IMR-90 (cell line): ENCODE measurements around the gene RAB1A. TPM values are rescaled to one million over a fixed set of nuclear protein-coding genes. Genes with fewer than 3 reads are reported as not detected.
A peak's percentile ranks its signal among the peaks of the same experiment; 100 is the strongest.

Source experiments
- ATAC-seq: fragments of 200-7000 bp; cut with Tn5 transposase; 2 replicates; pipeline ENCODE4 v1.9.1; 2020; ENCODE audit warnings: low read depth, mild to moderate bottlenecking, moderate library complexity
- BruUV-seq: library from RNA; stranded (reverse); fragments of 400-500 nt; replicated peaks from 2 replicates; lab custom pipeline; 2021; lab: Mats Ljungman, UMichigan
- CTCF ChIA-PET: fragments of 300-600 bp; formaldehyde crosslinking; extraction: SDS; loops from one replicate; lab custom pipeline; 2021; ENCODE audit warnings: antibody characterized with exemption; lab: Yijun Ruan, JAX
- POLR2A ChIA-PET: fragments of 300-600 bp; sonication (Branson Sonifier 250); formaldehyde crosslinking; loops from one replicate; lab custom pipeline; 2022; ENCODE audit warnings: antibody characterized with exemption; ENCODE audit not compliant: unreplicated experiment; lab: Charles Lee
- DNase-seq: peaks from one replicate; pipeline ENCODE4 v3.0.0; 2013
- H2AFZ ChIP-seq: replicated peaks from 2 replicates; pipeline ENCODE3; 2013; ENCODE audit warnings: low read length, mild to moderate bottlenecking; ENCODE audit not compliant: poor library complexity
- H2AK5ac ChIP-seq: 2 replicates; pipeline ENCODE4 v1.6.1; 2013; ENCODE audit warnings: low read depth, low read length, inconsistent platforms
- H2AK9ac ChIP-seq: replicated peaks from 2 replicates; pipeline ENCODE3; 2013; ENCODE audit warnings: mild to moderate bottlenecking, low read depth, low read length, moderate library complexity; ENCODE audit not compliant: poor library complexity
- H2BK120ac ChIP-seq: 2 replicates; pipeline ENCODE4 v1.6.1; 2013; ENCODE audit warnings: low read depth, low read length, inconsistent platforms
- H2BK15ac ChIP-seq: 3 replicates; pipeline ENCODE4 v1.6.1; 2013; ENCODE audit warnings: low read depth, low read length, inconsistent platforms
- H2BK20ac ChIP-seq: 2 replicates; pipeline ENCODE4 v1.6.1; 2013; ENCODE audit warnings: low read depth, mild to moderate bottlenecking, inconsistent platforms, low read length, moderate library complexity
- H2BK5ac ChIP-seq: 2 replicates; pipeline ENCODE4 v1.6.1; 2013; ENCODE audit warnings: mild to moderate bottlenecking, low read depth, low read length, inconsistent platforms; ENCODE audit not compliant: poor library complexity, severe bottlenecking
- H3K14ac ChIP-seq: replicated peaks from 2 replicates; pipeline ENCODE4 v1.6.1; 2013; ENCODE audit warnings: low read depth, low read length, inconsistent platforms
- H3K18ac ChIP-seq: 2 replicates; pipeline ENCODE4 v1.6.1; 2013; ENCODE audit warnings: low read depth, low read length, control low read depth
- H3K23ac ChIP-seq: 2 replicates; pipeline ENCODE4 v1.6.1; 2013; ENCODE audit warnings: low read depth, low read length, inconsistent platforms
- H3K27ac ChIP-seq: 2 replicates; pipeline ENCODE4 v1.5.1; 2013; ENCODE audit warnings: mild to moderate bottlenecking, control low read depth, low read length; ENCODE audit not compliant: insufficient read depth
- H3K27me3 ChIP-seq: 2 replicates; pipeline ENCODE4 v1.6.1; 2013; ENCODE audit warnings: low read length; ENCODE audit not compliant: control insufficient read depth, insufficient read depth
- H3K36me3 ChIP-seq: 2 replicates; pipeline ENCODE4 v1.6.1; 2013; ENCODE audit warnings: low read length, mixed read lengths; ENCODE audit not compliant: control insufficient read depth, insufficient read depth
- H3K4ac ChIP-seq: 2 replicates; pipeline ENCODE4 v1.6.1; 2013; ENCODE audit warnings: low read depth, low read length, inconsistent platforms
- H3K4me1 ChIP-seq: 2 replicates; pipeline ENCODE4 v1.6.1; 2013; ENCODE audit warnings: low read length, mixed read lengths; ENCODE audit not compliant: control insufficient read depth, insufficient read depth
- H3K4me2 ChIP-seq: 2 replicates; pipeline ENCODE4 v1.6.1; 2013; ENCODE audit warnings: low read depth, mild to moderate bottlenecking, control low read depth, low read length, moderate library complexity
- H3K4me3 ChIP-seq: 2 replicates; pipeline ENCODE4 v1.5.1; 2013; ENCODE audit warnings: low read depth, mild to moderate bottlenecking, control low read depth, low read length, moderate library complexity; ENCODE audit not compliant: insufficient read depth
- H3K56ac ChIP-seq: 2 replicates; pipeline ENCODE4 v1.6.1; 2013; ENCODE audit warnings: low read length, inconsistent platforms; ENCODE audit not compliant: insufficient read depth; ENCODE audit errors: extremely low read depth
- H3K79me1 ChIP-seq, 2 experiments: 2 replicates each; pipeline ENCODE4 v1.6.1; 2013; ENCODE audit warnings: low read length in 2 of 2, inconsistent platforms in 1 of 2, low read depth in 1 of 2
- H3K9ac ChIP-seq: 2 replicates; pipeline ENCODE4 v1.6.1; 2013; ENCODE audit warnings: low read depth, low read length, control low read depth
- H3K9me1 ChIP-seq: 2 replicates; pipeline ENCODE4 v1.6.1; 2013; ENCODE audit warnings: low read length, inconsistent platforms; ENCODE audit not compliant: insufficient read depth
- H3K9me3 ChIP-seq: 2 replicates; pipeline ENCODE4 v1.6.1; 2013; ENCODE audit warnings: low read length; ENCODE audit not compliant: control insufficient read depth, insufficient read depth
- H4K20me1 ChIP-seq: 2 replicates; pipeline ENCODE4 v1.6.1; 2013; ENCODE audit warnings: low read length, inconsistent platforms; ENCODE audit not compliant: insufficient read depth
- H4K5ac ChIP-seq: 2 replicates; pipeline ENCODE4 v1.6.1; 2013; ENCODE audit warnings: mild to moderate bottlenecking, low read depth, low read length, control low read depth
- H4K8ac ChIP-seq, 2 experiments: 2 replicates each; pipeline ENCODE4 v1.6.1; 2013; ENCODE audit warnings: low read depth in 2 of 2, low read length in 2 of 2, control low read depth in 1 of 2, inconsistent platforms in 1 of 2
- H4K91ac ChIP-seq: 2 replicates; pipeline ENCODE4 v1.6.1; 2013; ENCODE audit warnings: low read depth, low read length, inconsistent platforms; ENCODE audit not compliant: insufficient read depth
- CEBPB ChIP-seq: IDR thresholded peaks from 2 replicates; pipeline ENCODE4 v1.6.1; 2012; ENCODE audit warnings: low read depth, low read length, improper control_type of control experiment
- ELK1 ChIP-seq: fragments of 150-350 bp; IDR thresholded peaks from 2 replicates; pipeline ENCODE4 v1.6.1; 2016; ENCODE audit warnings: low read depth, mild to moderate bottlenecking, low read length, moderate library complexity, borderline replicate concordance
- FOS ChIP-seq: fragments of 150-350 bp; IDR thresholded peaks from 2 replicates; pipeline ENCODE4 v1.6.1; 2016; ENCODE audit warnings: low read depth, low read length
- MAZ ChIP-seq: IDR thresholded peaks from 2 replicates; pipeline ENCODE4 v1.6.1; 2012; ENCODE audit warnings: low read depth, mild to moderate bottlenecking, low read length, improper control_type of control experiment, moderate library complexity, borderline replicate concordance
- NFE2L2 ChIP-seq: fragments of 150-350 bp; IDR thresholded peaks from 2 replicates; pipeline ENCODE4 v1.6.1; 2016; ENCODE audit warnings: low read depth, mild to moderate bottlenecking, low read length
- RAD21 ChIP-seq: IDR thresholded peaks from 2 replicates; pipeline ENCODE4 v1.6.1; 2012; ENCODE audit warnings: low read length, improper control_type of control experiment
- RCOR1 ChIP-seq: IDR thresholded peaks from 2 replicates; pipeline ENCODE4 v1.6.1; 2012; ENCODE audit warnings: mild to moderate bottlenecking, low read length, improper control_type of control experiment; ENCODE audit not compliant: insufficient replicate concordance
- USF2 ChIP-seq: fragments of 150-350 bp; IDR thresholded peaks from 2 replicates; pipeline ENCODE4 v1.6.1; 2017; ENCODE audit warnings: mild to moderate bottlenecking, antibody characterized with exemption, low read length, low read depth
- WGBS, 2 experiments: methylation state at CpG; one replicate each; pipeline versions ENCODE4 v1.1.5 to v1.1.7; 2013; ENCODE audit warnings: missing lambda C conversion rate in 2 of 2; ENCODE audit not compliant: insufficient read length in 1 of 2; ENCODE audit errors: extremely low coverage in 2 of 2; 5-methylcytosine and 5-hydroxymethylcytosine counted together
- dilution Hi-C: fragments of 300-500 bp; cut with HindIII; formaldehyde crosslinking; loops from one replicate; pipeline ENCODE4 v1.14.3; 2018; ENCODE audit warnings: low sequenced_read_pairs; ENCODE audit not compliant: unreplicated experiment
- in situ Hi-C: fragments of 300-500 bp; cut with MboI; formaldehyde crosslinking; loops from 3 replicates; pipeline ENCODE4 v1.14.3; 2019; ENCODE audit warnings: low sequenced_read_pairs, inconsistent platforms, mixed read lengths
- intact Hi-C: fragments of 100-400 bp; cut with micrococcal nuclease; formaldehyde crosslinking; loops from 2 replicates; pipeline ENCODE4 v1.10.0; 2022
- polyA plus RNA-seq, 3 experiments: library from polyadenylated mRNA; depleted of rRNA; stranded (reverse); fragments of >200 nt; gene quantifications; 2 replicates each; pipeline ENCODE4 v1.2.3, GENCODE V29; 2012; ENCODE audit warnings: low replicate concordance in 1 of 3
- total RNA-seq: library from RNA; depleted of rRNA; stranded (reverse); fragments of >200 nt; gene quantifications from 2 replicates; pipeline ENCODE4 v1.2.3, GENCODE V29; 2012

The RAB1A gene
- total and polyA plus RNA-seq, 2 of the 4 experiments (the other 2 are of a cell fraction), result 114 to 169 TPM

- ChIA-PET CTCF (interaction anchor here (1.8 kb wide), 1 partner anchor 117 kb away, joined by 6 read pairs; no protein-coding TSS in a partner anchor), POLR2A (no interaction called here)
- peak overlapping the region in 1 of 2 experiments; percentile 16; a peak in 1 of 4 replicates for H4K8ac ChIP-seq
- no peak for DNase-seq
- WGBS, 2 experiments, result 100% methylated on average over 1 of the region's 6 CpGs; no CpG with 5 or more reads in 1 of the 2 experiments
- peak overlapping the region; percentile 77 for H2BK5ac ChIP-seq
- peak overlapping the region; percentile 10 for H2BK20ac ChIP-seq
- no peak for ATAC-seq
- H2AFZ ChIP-seq, result no peak overlapping the region
- dilution Hi-C loops, result no loop called here
- peaks cover 32% of the 10 kb centered on the region for H3K4me1 ChIP-seq
- peak overlapping the region; percentile 30; the same call in 1 of the 2 replicates for H3K14ac ChIP-seq
- intact Hi-C loops, result loop anchor here (10.0 kb wide), 1 partner anchor 365 kb away; the partner anchor contains the start of gene SPRED2
- TF ChIP-seq FOS (no peak), NFE2L2 (no peak), RCOR1 (no peak), ELK1 (no peak), RAD21 (no peak), CEBPB (no peak), USF2 (no peak), MAZ (no peak)
- H3K23ac ChIP-seq, result no peak overlapping the region
- peak overlapping the region; percentile 9; the same call in 1 of the 2 replicates for H2BK120ac ChIP-seq
- H3K56ac ChIP-seq, result no peak overlapping the region
- no peak overlapping the region for H3K27ac ChIP-seq
- H3K4me2 ChIP-seq, result no peak overlapping the region
- no peaks in the 10 kb centered on the region for H3K27me3 ChIP-seq
- peak overlapping the region; percentile 88 for H3K18ac ChIP-seq
- H2AK9ac ChIP-seq, result peak overlapping the region; percentile 75
- BruUV-seq, result no TSS peak
- peak overlapping the region; percentile 65; the same call in 1 of the 2 replicates for H3K4ac ChIP-seq
- H4K91ac ChIP-seq, result peak overlapping the region; percentile 15; the same call in 1 of the 2 replicates
- H2AK5ac ChIP-seq, result no peak overlapping the region
- in situ Hi-C loops, result loop anchor here (25.0 kb wide), 1 partner anchor 493 kb away; no protein-coding TSS in a partner anchor
- H3K79me1 ChIP-seq, result peaks cover 29 to 87% of the 10 kb centered on the region in 2 experiments
- H3K4me3 ChIP-seq, result no peak overlapping the region
- no peaks in the 10 kb centered on the region for H3K9me3 ChIP-seq
- H4K20me1 ChIP-seq, result peaks cover 28% of the 10 kb centered on the region
- no peak overlapping the region for H3K9ac ChIP-seq
- peaks cover 40% of the 10 kb centered on the region for H3K9me1 ChIP-seq
- 0 out of 3 replicates have a peak overlapping the region, but pooled peaks have one; percentile 9 for H2BK15ac ChIP-seq
- peaks cover 40% of the 10 kb centered on the region for H3K36me3 ChIP-seq
- peak overlapping the region; percentile 97; the same call in 1 of the 2 replicates for H4K5ac ChIP-seq
These were observed 60.5 kb downstream of the RAB1A start for GRCh38 chr2:65069439-65069824.
